Measurements from ENCODE around the gene OPRD1.

GRCh38 chr1:28885977-28886730, 74.2 kb downstream of the OPRD1 start:
- TF ChIP-seq CTCF (IDR thresholded peaks at IDR 0.05): no peak
- no peak for TF ChIP-seq POLR2A (IDR thresholded peaks at IDR 0.05)
